KMS-11 (cell line): ENCODE results near the gene ESYT2.
"Not testable (repeated sequence)": the region's sequence is repeated elsewhere in the genome, so short reads cannot be mapped to it uniquely, and the experiment has no call there.

Experiments
- H2AFZ ChIP-seq: fragments of 200-600 bp; sonication (generic); 2 replicates; pipeline ENCODE4 v1.6.1; 2016; ENCODE audit warnings: antibody characterized with exemption, mixed run types, low read depth
- H3K27ac ChIP-seq: fragments of 200-600 bp; sonication (generic); 2 replicates; pipeline ENCODE4 v1.6.1; 2016; ENCODE audit warnings: mild to moderate bottlenecking, mixed run types
- H3K27me3 ChIP-seq: fragments of 200-600 bp; sonication (generic); 2 replicates; pipeline ENCODE4 v1.6.1; 2017; ENCODE audit warnings: mild to moderate bottlenecking, low read depth, mixed run types, moderate library complexity; ENCODE audit not compliant: insufficient read depth
- H3K36me3 ChIP-seq: fragments of 200-600 bp; sonication (generic); 2 replicates; pipeline ENCODE4 v1.6.1; 2017; ENCODE audit warnings: mild to moderate bottlenecking, mixed run types; ENCODE audit not compliant: insufficient read depth
- H3K4me1 ChIP-seq: fragments of 200-600 bp; sonication (generic); 2 replicates; pipeline ENCODE4 v1.6.1; 2016; ENCODE audit warnings: mild to moderate bottlenecking, low read depth, mixed run types; ENCODE audit not compliant: poor library complexity, severe bottlenecking
- H3K4me2 ChIP-seq: fragments of 200-600 bp; sonication (generic); 2 replicates; pipeline ENCODE4 v1.7.0; 2016; ENCODE audit warnings: mild to moderate bottlenecking, mixed run types
- H3K4me3 ChIP-seq: fragments of 200-600 bp; sonication (generic); IDR thresholded peaks from 2 replicates; pipeline ENCODE4 v1.6.1; 2017; ENCODE audit warnings: low read depth, low read length, mixed read lengths; ENCODE audit not compliant: insufficient read depth
- H3K79me2 ChIP-seq: fragments of 200-600 bp; sonication (generic); 2 replicates; pipeline ENCODE4 v1.6.1; 2016; ENCODE audit warnings: low read depth, mixed run types; ENCODE audit not compliant: insufficient read depth
- H3K9ac ChIP-seq: fragments of 200-600 bp; sonication (generic); 2 replicates; pipeline ENCODE4 v1.6.1; 2016; ENCODE audit warnings: mild to moderate bottlenecking, mixed run types
- H4K20me1 ChIP-seq: fragments of 200-600 bp; sonication (generic); 2 replicates; pipeline ENCODE4 v1.6.1; 2016; ENCODE audit warnings: mild to moderate bottlenecking, mixed run types; ENCODE audit not compliant: insufficient read depth
- CTCF ChIP-seq: fragments of 200-600 bp; sonication (generic); conservative IDR thresholded peaks from 2 replicates; pipeline ENCODE4 v1.6.1; 2017; ENCODE audit warnings: low read depth, mild to moderate bottlenecking, antibody characterized with exemption, low read length, moderate library complexity, mixed read lengths

ESYT2 gene

GRCh38 chr7:158842486-158842885, 13.2 kb upstream of the ESYT2 start:
- H3K36me3 ChIP-seq: no peaks in the 10 kb centered on the region
- no peak overlapping the region for H3K9ac ChIP-seq
- H3K4me3 ChIP-seq: no peak overlapping the region
- no peaks in the 10 kb centered on the region for H3K79me2 ChIP-seq
- no peak for TF ChIP-seq CTCF
- H3K27me3 ChIP-seq: no peaks in the 10 kb centered on the region
- H4K20me1 ChIP-seq: no peaks in the 10 kb centered on the region
- H3K4me1 ChIP-seq: no peaks in the 10 kb centered on the region
- H3K27ac ChIP-seq: no peak overlapping the region
- no peak overlapping the region for H2AFZ ChIP-seq
- H3K4me2 ChIP-seq: no peak overlapping the region

DNA sequence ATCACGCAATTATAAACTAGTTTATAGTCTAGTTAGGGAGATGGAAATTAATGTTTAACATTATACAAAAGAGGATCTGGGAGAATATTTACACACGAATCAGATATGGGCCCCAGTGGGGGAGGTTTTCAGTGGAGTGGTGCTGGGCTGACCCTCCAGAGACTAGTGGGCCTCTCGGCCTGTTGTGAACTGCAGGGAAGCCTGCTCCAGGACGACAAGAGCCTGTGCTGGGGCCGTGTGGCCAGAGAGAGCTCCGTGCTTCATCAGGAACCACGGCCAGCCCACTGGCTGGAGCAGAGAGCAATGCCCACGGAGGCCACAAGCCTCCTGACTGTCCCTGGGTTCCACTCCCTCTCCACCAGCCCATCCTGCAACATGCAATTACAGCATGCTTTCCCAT, 11.3 kb upstream of the ESYT2 start:
- Histone ChIP-seq H2AFZ (no peak overlapping the region), H3K79me2 (no peaks in the 10 kb centered on the region), H3K27me3 (no peaks in the 10 kb centered on the region), H3K4me1 (no peaks in the 10 kb centered on the region), H4K20me1 (no peaks in the 10 kb centered on the region), H3K4me2 (no peak overlapping the region), H3K36me3 (no peaks in the 10 kb centered on the region), H3K27ac (no peak overlapping the region), H3K9ac (no peak overlapping the region), H3K4me3 (no peak overlapping the region)
- no peak for TF ChIP-seq CTCF

DNA sequence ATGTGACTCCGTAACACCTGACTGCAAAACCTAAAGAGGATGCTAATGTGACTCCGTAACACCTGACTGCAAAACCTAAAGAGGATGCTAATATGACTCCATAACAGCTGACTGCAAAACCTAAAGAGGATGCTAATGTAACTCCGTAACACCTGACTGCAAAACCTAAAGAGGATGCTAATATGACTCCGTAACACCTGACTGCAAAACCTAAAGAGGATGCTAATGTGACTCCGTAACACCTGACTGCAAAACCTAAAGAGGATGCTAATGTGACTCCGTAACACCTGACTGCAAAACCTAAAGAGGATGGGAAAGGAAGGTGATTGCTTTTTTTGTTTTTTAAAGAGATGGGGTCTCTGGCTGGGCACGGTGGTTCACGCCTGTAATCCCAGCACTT, 9.9 kb upstream of the ESYT2 start:
- not testable (repeated sequence) for H3K79me2 ChIP-seq, H3K4me3 ChIP-seq, H2AFZ ChIP-seq, H3K27ac ChIP-seq, H3K9ac ChIP-seq, H3K36me3 ChIP-seq, H4K20me1 ChIP-seq, H3K27me3 ChIP-seq, H3K4me2 ChIP-seq, H3K4me1 ChIP-seq

DNA sequence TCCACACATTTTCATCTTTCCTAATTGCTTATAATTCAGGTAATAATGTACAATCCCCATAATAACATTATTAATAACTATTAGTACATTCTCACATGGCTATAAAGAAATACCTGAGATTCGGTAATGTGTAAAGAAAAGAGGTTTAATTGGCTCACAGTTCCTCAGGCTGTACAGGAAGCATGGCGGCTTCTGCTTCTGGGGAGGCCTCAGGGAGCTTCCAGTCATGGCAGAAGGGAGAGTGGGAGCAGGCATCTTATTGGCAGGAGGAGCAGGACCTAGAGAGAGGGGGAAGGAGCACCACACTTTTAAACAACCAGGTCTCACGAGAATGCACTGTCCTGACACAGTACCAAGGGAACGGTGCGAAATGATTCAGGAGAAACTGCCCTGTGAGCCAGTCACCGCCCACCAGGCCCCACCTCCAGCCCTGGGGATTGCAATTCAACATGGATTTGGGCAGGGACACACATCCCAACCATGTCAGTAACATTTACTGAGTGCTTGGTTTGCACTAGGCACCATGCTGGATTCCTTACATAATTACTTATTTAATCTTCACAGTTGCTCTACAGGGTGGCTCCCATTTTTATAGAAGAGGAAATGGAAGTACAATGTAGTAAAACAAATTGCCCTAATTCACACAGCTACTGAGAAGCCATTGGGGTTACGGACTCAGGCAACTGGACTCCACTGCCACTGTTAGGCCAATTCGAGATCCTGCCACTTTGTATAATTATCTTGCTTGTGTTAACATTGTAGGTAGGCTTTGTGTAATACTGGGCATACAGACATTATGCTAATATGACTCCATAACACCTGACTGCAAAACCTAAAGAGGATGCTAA, 8.7 kb upstream of the ESYT2 start:
- H3K4me2 ChIP-seq: no peak overlapping the region
- no peak overlapping the region for H3K27ac ChIP-seq
- H2AFZ ChIP-seq: no peak overlapping the region

More for the DNA sequence above, 8.7 kb upstream of the ESYT2 start:
- Histone ChIP-seq H3K4me3 (no peak overlapping the region), H4K20me1 (no peaks in the 10 kb centered on the region), H3K27me3 (no peaks in the 10 kb centered on the region), H3K36me3 (no peaks in the 10 kb centered on the region), H3K9ac (no peak overlapping the region), H3K4me1 (no peaks in the 10 kb centered on the region), H3K79me2 (no peaks in the 10 kb centered on the region)
- TF ChIP-seq CTCF: no peak
